ENCODE data around the gene SLC49A3.

Gene SLC49A3

GRCh38 chr4:729336-730315, 40.7 kb upstream of the SLC49A3 start:
- FAIRE-seq = no peak
- DNase-seq (ENCODE audit: insufficient read length) = no peak
- TF ChIP-seq POLR2A (IDR thresholded peaks at IDR 0.05; ENCODE audit: low read depth, low read length) (no peak), POLR2AphosphoS5 (IDR thresholded peaks at IDR 0.05; ENCODE audit: low read depth, low read length) (no peak), TAF1 (IDR thresholded peaks at IDR 0.05; ENCODE audit: borderline replicate concordance, low read depth, low read length) (no peak)

GRCh38 chr4:727576-727975, 38.6 kb upstream of the SLC49A3 start:
- DNase-seq (ENCODE audit: insufficient read length) = no peak
- TF ChIP-seq POLR2AphosphoS5 (IDR thresholded peaks at IDR 0.05; ENCODE audit: low read depth, low read length) (no peak), POLR2A (IDR thresholded peaks at IDR 0.05; ENCODE audit: low read depth, low read length) (no peak)
- no peak for FAIRE-seq

GRCh38 chr4:726838-727237, 37.9 kb upstream of the SLC49A3 start:
- DNase-seq (ENCODE audit: insufficient read length) = no peak
- no peak for FAIRE-seq
- no peak for TF ChIP-seq POLR2A (IDR thresholded peaks at IDR 0.05; ENCODE audit: low read depth, low read length)
- no peak for TF ChIP-seq POLR2AphosphoS5 (IDR thresholded peaks at IDR 0.05; ENCODE audit: low read depth, low read length)
- TF ChIP-seq TAF1 (IDR thresholded peaks at IDR 0.05; ENCODE audit: borderline replicate concordance, low read depth, low read length) = no peak

DNA sequence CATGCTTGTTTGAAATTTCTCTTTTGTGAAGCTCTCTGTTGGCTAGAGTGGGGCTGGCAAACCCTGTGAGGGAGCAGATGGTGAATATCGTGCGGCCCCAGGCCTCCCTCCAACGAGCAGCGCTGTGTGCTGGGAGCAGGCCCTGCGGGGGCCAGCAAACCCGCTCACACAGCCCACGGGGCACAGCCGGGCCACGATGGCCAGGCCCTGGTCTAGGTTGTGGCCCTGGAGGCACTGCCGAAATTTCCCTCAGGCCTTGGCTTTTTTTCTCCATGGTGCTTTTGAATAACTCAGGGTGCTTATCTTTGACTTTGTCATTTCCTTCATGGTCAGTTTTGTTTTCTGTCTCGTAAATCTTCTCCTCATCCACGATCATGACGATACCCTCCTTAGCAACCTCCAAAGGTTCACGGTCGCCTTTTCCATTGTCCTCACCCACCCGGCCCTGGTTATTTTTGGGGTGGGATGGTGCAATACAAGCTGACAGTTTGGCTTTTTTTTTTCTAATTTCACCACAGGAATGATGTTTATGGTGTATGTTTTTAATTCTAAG, 37.4 kb upstream of the SLC49A3 start:
- TF ChIP-seq POLR2AphosphoS5 (IDR thresholded peaks at IDR 0.05; ENCODE audit: low read depth, low read length) (no peak), POLR2A (IDR thresholded peaks at IDR 0.05; ENCODE audit: low read depth, low read length) (no peak), TAF1 (IDR thresholded peaks at IDR 0.05; ENCODE audit: borderline replicate concordance, low read depth, low read length) (no peak)
- no peak for FAIRE-seq
- no peak for DNase-seq (ENCODE audit: insufficient read length)

GRCh38 chr4:725391-726234, 36.7 kb upstream of the SLC49A3 start:
- no peak for TF ChIP-seq POLR2A (IDR thresholded peaks at IDR 0.05; ENCODE audit: low read depth, low read length)
- TF ChIP-seq TAF1 (IDR thresholded peaks at IDR 0.05; ENCODE audit: borderline replicate concordance, low read depth, low read length) = no peak
- no peak for TF ChIP-seq POLR2AphosphoS5 (IDR thresholded peaks at IDR 0.05; ENCODE audit: low read depth, low read length)
- FAIRE-seq (no peak), DNase-seq (ENCODE audit: insufficient read length) (no peak)

GRCh38 chr4:723751-724530, 35.0 kb upstream of the SLC49A3 start:
- no peak for DNase-seq (ENCODE audit: insufficient read length)
- TF ChIP-seq POLR2AphosphoS5 (IDR thresholded peaks at IDR 0.05; ENCODE audit: low read depth, low read length) = no peak
- TF ChIP-seq POLR2A (IDR thresholded peaks at IDR 0.05; ENCODE audit: low read depth, low read length) = no peak
- no peak for TF ChIP-seq TAF1 (IDR thresholded peaks at IDR 0.05; ENCODE audit: borderline replicate concordance, low read depth, low read length)
- FAIRE-seq = no peak

GRCh38 chr4:722851-723360, 34.0 kb upstream of the SLC49A3 start:
- no peak for TF ChIP-seq POLR2AphosphoS5 (IDR thresholded peaks at IDR 0.05; ENCODE audit: low read depth, low read length)
- no peak for TF ChIP-seq TAF1 (IDR thresholded peaks at IDR 0.05; ENCODE audit: borderline replicate concordance, low read depth, low read length)
- TF ChIP-seq POLR2A (IDR thresholded peaks at IDR 0.05; ENCODE audit: low read depth, low read length) = no peak
- FAIRE-seq (no peak), DNase-seq (ENCODE audit: insufficient read length) (no peak)

- FAIRE-seq (no peak), DNase-seq (ENCODE audit: insufficient read length) (no peak)
- TF ChIP-seq POLR2A (IDR thresholded peaks at IDR 0.05; ENCODE audit: low read depth, low read length) (no peak), TAF1 (IDR thresholded peaks at IDR 0.05; ENCODE audit: borderline replicate concordance, low read depth, low read length) (no peak), POLR2AphosphoS5 (IDR thresholded peaks at IDR 0.05; ENCODE audit: low read depth, low read length) (no peak)
These were observed 33.3 kb upstream of the SLC49A3 start for GRCh38 chr4:722169-722725.

GRCh38 chr4:721261-722168, 32.6 kb upstream of the SLC49A3 start:
- DNase-seq (ENCODE audit: insufficient read length) (no peak), FAIRE-seq (no peak)
- TF ChIP-seq POLR2A (IDR thresholded peaks at IDR 0.05; ENCODE audit: low read depth, low read length) (no peak), POLR2AphosphoS5 (IDR thresholded peaks at IDR 0.05; ENCODE audit: low read depth, low read length) (no peak), TAF1 (IDR thresholded peaks at IDR 0.05; ENCODE audit: borderline replicate concordance, low read depth, low read length) (no peak)
